OCI-LY1 (cell line): ENCODE data around the gene PIGR.

ENCODE experiments used
- H2AFZ ChIP-seq: fragments of 200-600 bp; sonication (generic), shearing (Covaris generic); 2 replicates; pipeline ENCODE4 v1.6.0; 2014; ENCODE audit warnings: antibody characterized with exemption, mild to moderate bottlenecking, low read length
- H3F3A ChIP-seq: fragments of 200-600 bp; sonication (generic), shearing (Covaris generic); 2 replicates; pipeline ENCODE4 v1.6.0; 2014; ENCODE audit warnings: mild to moderate bottlenecking, antibody characterized with exemption, low read length, moderate library complexity; ENCODE audit not compliant: insufficient read depth
- H3K27ac ChIP-seq: fragments of 200-600 bp; sonication (generic); 2 replicates; pipeline ENCODE4 v1.5.1; 2014; ENCODE audit warnings: low read length, mixed run types, mild to moderate bottlenecking, low read depth; ENCODE audit not compliant: poor library complexity, severe bottlenecking
- H3K27me3 ChIP-seq: fragments of 200-600 bp; sonication (generic); 2 replicates; pipeline ENCODE4 v1.6.0; 2014; ENCODE audit warnings: antibody characterized with exemption, mild to moderate bottlenecking, low read length, moderate library complexity; ENCODE audit not compliant: insufficient read depth
- H3K36me3 ChIP-seq: fragments of 200-600 bp; sonication (generic); 2 replicates; pipeline ENCODE4 v1.6.1; 2014; ENCODE audit warnings: mild to moderate bottlenecking, antibody characterized with exemption, low read length, moderate library complexity, mixed read lengths; ENCODE audit not compliant: insufficient read depth
- H3K4me1 ChIP-seq: fragments of 200-600 bp; sonication (generic); 2 replicates; pipeline ENCODE4 v1.5.1; 2014; ENCODE audit warnings: mild to moderate bottlenecking, low read length, moderate library complexity; ENCODE audit not compliant: insufficient read depth, severe bottlenecking
- H3K4me2 ChIP-seq: fragments of 200-600 bp; sonication (generic), shearing (Covaris generic); 2 replicates; pipeline ENCODE4 v1.6.1; 2014; ENCODE audit warnings: low read length
- H3K4me3 ChIP-seq: fragments of 200-600 bp; sonication (generic); 2 replicates; pipeline ENCODE4 v1.5.1; 2014; ENCODE audit warnings: low read length, low read depth, mild to moderate bottlenecking, mixed read lengths; ENCODE audit not compliant: poor library complexity, severe bottlenecking
- H3K79me2 ChIP-seq: fragments of 200-600 bp; shearing (Covaris generic); 2 replicates; pipeline ENCODE4 v1.6.1; 2016; ENCODE audit warnings: mixed run types, low read length, mixed read lengths; ENCODE audit not compliant: insufficient read depth
- H3K9ac ChIP-seq: fragments of 200-600 bp; sonication (generic), shearing (Covaris generic); 2 replicates; pipeline ENCODE4 v1.6.1; 2014; ENCODE audit warnings: mild to moderate bottlenecking, low read length, mixed read lengths
- H3K9me2 ChIP-seq: fragments of 200-600 bp; sonication (generic), shearing (Covaris generic); 2 replicates; pipeline ENCODE4 v1.6.1; 2014; ENCODE audit warnings: low read depth, mild to moderate bottlenecking, low read length, mixed read lengths
- H3K9me3 ChIP-seq: fragments of 200-600 bp; shearing (Covaris generic); 2 replicates; pipeline ENCODE4 v1.6.1; 2014; ENCODE audit warnings: low read length, mixed read lengths
- H4K20me1 ChIP-seq: fragments of 200-600 bp; sonication (generic), shearing (Covaris generic); 2 replicates; pipeline ENCODE4 v1.6.0; 2016; ENCODE audit warnings: mild to moderate bottlenecking, low read length; ENCODE audit not compliant: insufficient read depth
- EZH2 ChIP-seq: fragments of 200-600 bp; sonication (generic), shearing (Covaris generic); IDR thresholded peaks from 2 replicates; pipeline ENCODE4 v1.8.0; 2017; ENCODE audit warnings: borderline replicate concordance, mixed run types, mild to moderate bottlenecking, antibody characterized with exemption, low read length, moderate library complexity, mixed read lengths
- TF ChIP-seq, protein P1 (sequence below): fragments of 200-600 bp; sonication (generic), shearing (Covaris generic); IDR thresholded peaks from 2 replicates; pipeline ENCODE4 v1.5.1; 2017; ENCODE audit warnings: mild to moderate bottlenecking, antibody characterized with exemption, low read length, moderate library complexity, mixed read lengths

Gene PIGR

DNA sequence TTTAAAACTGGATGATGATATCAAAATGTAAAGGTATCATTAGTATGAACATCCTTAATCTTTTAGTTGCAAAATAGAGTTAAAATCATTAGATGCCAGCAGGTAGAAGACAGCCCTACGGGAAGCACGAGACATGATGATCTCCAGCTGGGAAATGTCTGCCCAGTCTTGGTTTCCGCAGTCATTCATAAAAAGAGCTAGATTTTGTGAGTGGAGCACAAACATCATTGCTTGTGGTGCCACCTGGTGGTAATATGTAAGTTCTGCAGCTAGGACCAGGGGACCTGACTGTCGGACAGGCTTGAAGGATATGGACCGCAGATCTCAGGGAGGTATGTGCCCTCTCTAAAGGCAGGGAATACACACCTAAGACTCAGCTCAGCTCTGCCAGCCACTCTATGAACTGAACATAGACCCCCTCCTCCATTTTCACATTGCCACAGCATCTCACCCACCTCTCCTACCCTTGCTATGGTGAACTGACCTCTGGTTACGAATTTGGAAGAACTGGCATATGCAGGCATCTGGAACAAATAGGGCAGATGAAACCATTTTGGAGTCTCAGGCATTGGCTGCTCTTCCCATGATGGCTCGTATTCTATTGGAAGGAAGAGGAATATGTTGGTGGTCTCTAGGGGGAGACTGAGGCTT, 33.7 kb downstream of the PIGR start:
- Histone ChIP-seq H3K9me3 (no peaks in the 10 kb centered on the region), H3K4me1 (peaks cover 8% of the 10 kb centered on the region), H4K20me1 (no peaks in the 10 kb centered on the region), H3K4me3 (no peak overlapping the region), H2AFZ (no peak overlapping the region), H3K9ac (no peak overlapping the region), H3K79me2 (no peaks in the 10 kb centered on the region), H3K4me2 (no peak overlapping the region), H3K27ac (no peak overlapping the region), H3K36me3 (no peaks in the 10 kb centered on the region), H3K27me3 (no peaks in the 10 kb centered on the region), H3K9me2 (no peaks in the 10 kb centered on the region), H3F3A (no peaks in the 10 kb centered on the region)
- no peak for TF ChIP-seq EZH2
- TF ChIP-seq, protein P1, sequence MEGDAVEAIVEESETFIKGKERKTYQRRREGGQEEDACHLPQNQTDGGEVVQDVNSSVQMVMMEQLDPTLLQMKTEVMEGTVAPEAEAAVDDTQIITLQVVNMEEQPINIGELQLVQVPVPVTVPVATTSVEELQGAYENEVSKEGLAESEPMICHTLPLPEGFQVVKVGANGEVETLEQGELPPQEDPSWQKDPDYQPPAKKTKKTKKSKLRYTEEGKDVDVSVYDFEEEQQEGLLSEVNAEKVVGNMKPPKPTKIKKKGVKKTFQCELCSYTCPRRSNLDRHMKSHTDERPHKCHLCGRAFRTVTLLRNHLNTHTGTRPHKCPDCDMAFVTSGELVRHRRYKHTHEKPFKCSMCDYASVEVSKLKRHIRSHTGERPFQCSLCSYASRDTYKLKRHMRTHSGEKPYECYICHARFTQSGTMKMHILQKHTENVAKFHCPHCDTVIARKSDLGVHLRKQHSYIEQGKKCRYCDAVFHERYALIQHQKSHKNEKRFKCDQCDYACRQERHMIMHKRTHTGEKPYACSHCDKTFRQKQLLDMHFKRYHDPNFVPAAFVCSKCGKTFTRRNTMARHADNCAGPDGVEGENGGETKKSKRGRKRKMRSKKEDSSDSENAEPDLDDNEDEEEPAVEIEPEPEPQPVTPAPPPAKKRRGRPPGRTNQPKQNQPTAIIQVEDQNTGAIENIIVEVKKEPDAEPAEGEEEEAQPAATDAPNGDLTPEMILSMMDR = peak; percentile 76

GRCh38 chr1:206911064-206911663, 35.1 kb downstream of the PIGR start:
- Histone ChIP-seq H3K4me1 (peaks cover 8% of the 10 kb centered on the region), H3K4me2 (no peak overlapping the region), H4K20me1 (no peaks in the 10 kb centered on the region), H3K79me2 (no peaks in the 10 kb centered on the region), H3K9me3 (no peaks in the 10 kb centered on the region), H2AFZ (no peak overlapping the region), H3K9ac (no peak overlapping the region), H3K36me3 (no peaks in the 10 kb centered on the region), H3K4me3 (no peak overlapping the region), H3K9me2 (no peaks in the 10 kb centered on the region), H3K27me3 (no peaks in the 10 kb centered on the region), H3K27ac (no peak overlapping the region), H3F3A (no peaks in the 10 kb centered on the region)
- TF ChIP-seq EZH2 = no peak
- TF ChIP-seq, protein P1 = peak; percentile 80

DNA sequence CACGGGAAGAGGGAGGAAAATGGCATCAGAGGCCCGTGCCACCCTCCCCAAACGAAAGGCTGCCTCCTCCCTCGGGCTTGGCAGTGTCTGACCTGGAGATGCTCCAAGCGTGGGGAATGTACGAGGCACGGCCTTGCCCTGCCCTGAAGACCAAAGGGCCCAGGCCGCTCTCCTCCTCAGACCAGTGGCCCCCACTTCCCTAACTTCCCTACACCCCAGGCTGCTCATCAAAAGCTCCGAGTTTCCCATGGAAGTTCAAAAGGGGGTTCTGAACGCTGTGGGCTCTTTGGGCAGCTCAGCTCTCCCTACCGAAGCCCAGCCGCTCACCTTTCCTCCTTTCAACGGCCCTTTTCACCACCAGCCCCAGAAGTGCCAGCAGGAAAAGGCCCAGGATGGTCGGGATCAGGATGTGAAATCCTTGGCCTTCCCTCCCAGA, 36.4 kb downstream of the PIGR start:
- peak overlapping the region; percentile 39; the same call in 1 of the 2 replicates for H3K4me2 ChIP-seq

More for the DNA sequence above, 36.4 kb downstream of the PIGR start:
- Histone ChIP-seq H4K20me1 (no peaks in the 10 kb centered on the region), H3K9ac (no peak overlapping the region), H3F3A (no peaks in the 10 kb centered on the region), H3K4me1 (peaks cover 14% of the 10 kb centered on the region), H3K4me3 (no peak overlapping the region), H3K36me3 (no peaks in the 10 kb centered on the region), H2AFZ (no peak overlapping the region), H3K9me3 (no peaks in the 10 kb centered on the region), H3K27me3 (no peaks in the 10 kb centered on the region), H3K79me2 (no peaks in the 10 kb centered on the region), H3K27ac (no peak overlapping the region), H3K9me2 (no peaks in the 10 kb centered on the region)
- TF ChIP-seq, protein P1 = no peak
- no peak for TF ChIP-seq EZH2
